Fibroblast of lung (primary cell): Measurements from ENCODE around the gene RNF128.

Experiments
- EZH2 ChIP-seq: IDR thresholded peaks from 2 replicates; pipeline ENCODE4 v1.5.1; 2012; ENCODE audit warnings: low read length, control low read depth, mild to moderate bottlenecking; ENCODE audit errors: missing control alignments
- TF ChIP-seq, protein P1 (sequence below), 2 donors: IDR thresholded peaks in 1 of 2; conservative IDR thresholded peaks in 1 of 2; 1 replicate in 1 of 2; 2 replicates in 1 of 2; pipeline ENCODE4 v1.5.1; 2011 to 2012; ENCODE audit warnings: low read length in 2 of 2, control low read depth in 1 of 2, inconsistent platforms in 1 of 2, low read depth in 1 of 2, mild to moderate bottlenecking in 1 of 2

DNA sequence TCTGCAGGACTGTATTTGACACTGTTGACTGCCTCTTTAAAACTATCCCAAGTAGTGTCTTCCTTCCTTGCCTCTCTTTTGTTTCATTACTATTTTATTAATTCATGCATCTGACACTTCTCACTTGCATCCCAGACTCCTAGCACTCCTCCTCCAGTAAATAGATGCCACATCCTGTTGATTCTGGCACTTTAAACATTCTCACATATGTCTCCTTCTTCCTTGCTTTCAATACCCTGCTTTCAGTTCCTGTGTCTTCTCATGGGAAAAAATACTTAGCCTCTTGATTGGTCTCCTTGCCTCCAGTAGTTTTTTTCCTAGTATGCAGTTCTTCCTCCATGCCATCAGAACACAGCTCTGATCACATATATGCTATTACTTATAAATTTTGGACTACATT is 5.1 kb downstream of the RNF128 start:
- TF ChIP-seq, protein P1, sequence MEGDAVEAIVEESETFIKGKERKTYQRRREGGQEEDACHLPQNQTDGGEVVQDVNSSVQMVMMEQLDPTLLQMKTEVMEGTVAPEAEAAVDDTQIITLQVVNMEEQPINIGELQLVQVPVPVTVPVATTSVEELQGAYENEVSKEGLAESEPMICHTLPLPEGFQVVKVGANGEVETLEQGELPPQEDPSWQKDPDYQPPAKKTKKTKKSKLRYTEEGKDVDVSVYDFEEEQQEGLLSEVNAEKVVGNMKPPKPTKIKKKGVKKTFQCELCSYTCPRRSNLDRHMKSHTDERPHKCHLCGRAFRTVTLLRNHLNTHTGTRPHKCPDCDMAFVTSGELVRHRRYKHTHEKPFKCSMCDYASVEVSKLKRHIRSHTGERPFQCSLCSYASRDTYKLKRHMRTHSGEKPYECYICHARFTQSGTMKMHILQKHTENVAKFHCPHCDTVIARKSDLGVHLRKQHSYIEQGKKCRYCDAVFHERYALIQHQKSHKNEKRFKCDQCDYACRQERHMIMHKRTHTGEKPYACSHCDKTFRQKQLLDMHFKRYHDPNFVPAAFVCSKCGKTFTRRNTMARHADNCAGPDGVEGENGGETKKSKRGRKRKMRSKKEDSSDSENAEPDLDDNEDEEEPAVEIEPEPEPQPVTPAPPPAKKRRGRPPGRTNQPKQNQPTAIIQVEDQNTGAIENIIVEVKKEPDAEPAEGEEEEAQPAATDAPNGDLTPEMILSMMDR (conservative IDR thresholded peaks at IDR 0.05 in 1 of 2, IDR thresholded peaks at IDR 0.05 in 1 of 2; ENCODE audit: low read depth in 1 of 2, low read length in 2 of 2) = no peak
- TF ChIP-seq EZH2 = no peak
